ENCODE measurements around the gene EAF2.

EAF2 gene

GRCh38 chr3:121895121-121895520 lies 60.1 kb downstream of the EAF2 start:
- H3K4me3 Mint-ChIP-seq = no peak overlapping the region
- H3K4me1 Mint-ChIP-seq = no peaks in the 10 kb centered on the region
- no peaks in the 10 kb centered on the region for H3K27me3 Mint-ChIP-seq
- H3K36me3 Mint-ChIP-seq = peaks cover 44% of the 10 kb centered on the region
- no peak for ATAC-seq
- H3K27ac Mint-ChIP-seq = no peak overlapping the region
- no peaks in the 10 kb centered on the region for H3K9me3 Mint-ChIP-seq

- Mint-ChIP-seq H3K9me3 (no peaks in the 10 kb centered on the region), H3K27me3 (no peaks in the 10 kb centered on the region), H3K4me3 (no peak overlapping the region), H3K4me1 (no peaks in the 10 kb centered on the region), H3K36me3 (peaks cover 51% of the 10 kb centered on the region), H3K27ac (no peak overlapping the region)
- no peak for ATAC-seq
Measured at GRCh38 chr3:121895736-121896135, 60.7 kb downstream of the EAF2 start.

- no peaks in the 10 kb centered on the region for H3K27me3 Mint-ChIP-seq
- H3K4me1 Mint-ChIP-seq = no peaks in the 10 kb centered on the region
- H3K36me3 Mint-ChIP-seq = peaks cover 60% of the 10 kb centered on the region
- H3K4me3 Mint-ChIP-seq = no peak overlapping the region
- no peaks in the 10 kb centered on the region for H3K9me3 Mint-ChIP-seq
- H3K27ac Mint-ChIP-seq = no peak overlapping the region
- no peak for ATAC-seq
Measured at GRCh38 chr3:121896823-121897222, 61.8 kb downstream of the EAF2 start.

- peaks cover 64% of the 10 kb centered on the region for H3K36me3 Mint-ChIP-seq
- H3K4me3 Mint-ChIP-seq = no peak overlapping the region
- no peak for ATAC-seq
- H3K9me3 Mint-ChIP-seq = no peaks in the 10 kb centered on the region
- H3K4me1 Mint-ChIP-seq = no peaks in the 10 kb centered on the region
- H3K27me3 Mint-ChIP-seq = no peaks in the 10 kb centered on the region
- H3K27ac Mint-ChIP-seq = no peak overlapping the region
Measured at GRCh38 chr3:121897296-121897695, 62.3 kb downstream of the EAF2 start.

GRCh38 chr3:121913305-121913990 lies 78.4 kb downstream of the EAF2 start:
- no peak for ATAC-seq
- Mint-ChIP-seq H3K4me1 (peaks cover 6% of the 10 kb centered on the region), H3K9me3 (peaks cover 1% of the 10 kb centered on the region), H3K36me3 (peaks cover 73% of the 10 kb centered on the region), H3K27ac (no peak overlapping the region), H3K4me3 (no peak overlapping the region), H3K27me3 (no peaks in the 10 kb centered on the region)

GRCh38 chr3:121914081-121914998 lies 79.3 kb downstream of the EAF2 start:
- H3K27me3 Mint-ChIP-seq = no peaks in the 10 kb centered on the region
- H3K4me3 Mint-ChIP-seq = no peak overlapping the region
- H3K4me1 Mint-ChIP-seq = peaks cover 6% of the 10 kb centered on the region
- peaks cover 75% of the 10 kb centered on the region for H3K36me3 Mint-ChIP-seq
- no peak for ATAC-seq
- no peaks in the 10 kb centered on the region for H3K9me3 Mint-ChIP-seq
- no peak overlapping the region for H3K27ac Mint-ChIP-seq

- no peak for ATAC-seq
- Mint-ChIP-seq H3K4me3 (no peak overlapping the region), H3K27me3 (no peaks in the 10 kb centered on the region), H3K4me1 (peaks cover 6% of the 10 kb centered on the region), H3K27ac (no peak overlapping the region), H3K36me3 (peaks cover 73% of the 10 kb centered on the region), H3K9me3 (no peaks in the 10 kb centered on the region)
Measured at GRCh38 chr3:121916189-121916588, 81.2 kb downstream of the EAF2 start.

- Mint-ChIP-seq H3K4me1 (peaks cover 2% of the 10 kb centered on the region), H3K27me3 (no peaks in the 10 kb centered on the region), H3K4me3 (no peak overlapping the region), H3K27ac (no peak overlapping the region), H3K36me3 (peaks cover 75% of the 10 kb centered on the region), H3K9me3 (no peaks in the 10 kb centered on the region)
- no peak for ATAC-seq
Measured at GRCh38 chr3:121918779-121919483, 83.9 kb downstream of the EAF2 start.

GRCh38 chr3:121924734-121925133 lies 89.7 kb downstream of the EAF2 start:
- Mint-ChIP-seq H3K36me3 (peaks cover 88% of the 10 kb centered on the region), H3K27me3 (no peaks in the 10 kb centered on the region), H3K27ac (no peak overlapping the region), H3K4me1 (peaks cover 6% of the 10 kb centered on the region), H3K4me3 (no peak overlapping the region), H3K9me3 (peaks cover 3% of the 10 kb centered on the region)
- no peak for ATAC-seq

- Mint-ChIP-seq H3K36me3 (peaks cover 90% of the 10 kb centered on the region), H3K27ac (peak overlapping the region; percentile 9), H3K27me3 (no peaks in the 10 kb centered on the region)
Measured at GRCh38 chr3:121926380-121926779, 91.4 kb downstream of the EAF2 start.

More at GRCh38 chr3:121926380-121926779, 91.4 kb downstream of the EAF2 start:
- Mint-ChIP-seq H3K4me1 (peaks cover 6% of the 10 kb centered on the region), H3K4me3 (no peak overlapping the region), H3K9me3 (peaks cover 3% of the 10 kb centered on the region)
- ATAC-seq = no peak
